ENCODE measurements around the gene PVALEF.

The PVALEF gene

DNA sequence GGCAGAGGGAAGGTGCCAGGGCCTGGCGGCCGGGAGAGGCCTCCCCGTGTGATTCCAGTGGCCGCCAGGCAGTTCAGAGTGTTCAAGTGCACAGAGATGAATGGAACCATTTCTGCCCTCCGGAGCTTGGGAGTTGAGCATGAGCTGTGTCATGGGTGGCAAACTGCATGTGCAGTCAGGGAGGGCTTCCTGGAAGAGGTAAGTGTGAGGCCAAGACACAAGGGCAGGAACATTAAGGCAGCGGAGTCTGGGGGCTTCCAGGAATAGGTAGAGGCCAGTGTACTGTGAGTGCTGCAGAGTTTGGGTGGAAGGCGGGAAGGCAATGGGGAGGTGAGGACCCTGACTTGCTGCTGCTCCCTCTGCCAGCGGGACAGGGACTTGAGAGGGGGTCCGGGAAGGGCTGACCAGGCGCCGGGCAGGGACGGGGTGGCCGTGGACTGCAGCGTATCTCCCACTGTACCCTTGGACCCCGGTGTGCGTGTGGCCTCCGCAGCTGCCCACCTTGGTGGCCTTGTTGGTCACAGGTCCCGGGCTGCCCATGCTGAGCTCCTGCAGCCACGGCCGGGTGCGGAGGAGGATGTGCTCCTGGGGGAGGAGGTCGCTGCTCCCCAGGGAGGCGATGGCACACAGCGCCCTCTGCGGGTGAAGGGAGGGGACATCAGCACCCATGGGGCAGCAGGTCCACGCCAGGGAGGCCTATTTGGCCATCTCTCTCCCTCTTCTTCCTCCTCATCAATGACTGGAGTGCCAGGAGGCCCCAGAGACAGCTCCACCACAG lies 64.9 kb downstream of the PVALEF start:
- TF ChIP-seq, protein P1, sequence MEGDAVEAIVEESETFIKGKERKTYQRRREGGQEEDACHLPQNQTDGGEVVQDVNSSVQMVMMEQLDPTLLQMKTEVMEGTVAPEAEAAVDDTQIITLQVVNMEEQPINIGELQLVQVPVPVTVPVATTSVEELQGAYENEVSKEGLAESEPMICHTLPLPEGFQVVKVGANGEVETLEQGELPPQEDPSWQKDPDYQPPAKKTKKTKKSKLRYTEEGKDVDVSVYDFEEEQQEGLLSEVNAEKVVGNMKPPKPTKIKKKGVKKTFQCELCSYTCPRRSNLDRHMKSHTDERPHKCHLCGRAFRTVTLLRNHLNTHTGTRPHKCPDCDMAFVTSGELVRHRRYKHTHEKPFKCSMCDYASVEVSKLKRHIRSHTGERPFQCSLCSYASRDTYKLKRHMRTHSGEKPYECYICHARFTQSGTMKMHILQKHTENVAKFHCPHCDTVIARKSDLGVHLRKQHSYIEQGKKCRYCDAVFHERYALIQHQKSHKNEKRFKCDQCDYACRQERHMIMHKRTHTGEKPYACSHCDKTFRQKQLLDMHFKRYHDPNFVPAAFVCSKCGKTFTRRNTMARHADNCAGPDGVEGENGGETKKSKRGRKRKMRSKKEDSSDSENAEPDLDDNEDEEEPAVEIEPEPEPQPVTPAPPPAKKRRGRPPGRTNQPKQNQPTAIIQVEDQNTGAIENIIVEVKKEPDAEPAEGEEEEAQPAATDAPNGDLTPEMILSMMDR (IDR thresholded peaks at IDR 0.05; ENCODE audit: low read depth, low read length): peak; percentile 36
- no peaks in the 10 kb centered on the region for H3K27me3 ChIP-seq
- H3K4me1 ChIP-seq: no peaks in the 10 kb centered on the region
- no peak for DNase-seq
- no peaks in the 10 kb centered on the region for H3K9me3 ChIP-seq
- no peaks in the 10 kb centered on the region; the same call in 1 of the 2 replicates for H3K36me3 ChIP-seq
- no peak overlapping the region for H3K4me3 ChIP-seq (ENCODE audit: low read depth, low read length)

GRCh38 chr17:81231121-81231645 lies 65.9 kb downstream of the PVALEF start:
- Histone ChIP-seq H3K4me1 (no peaks in the 10 kb centered on the region), H3K36me3 (no peaks in the 10 kb centered on the region; the same call in 1 of the 2 replicates), H3K9me3 (no peaks in the 10 kb centered on the region), H3K4me3 (ENCODE audit: low read depth, low read length) (no peak overlapping the region), H3K27me3 (no peaks in the 10 kb centered on the region)
- TF ChIP-seq, protein P1 (IDR thresholded peaks at IDR 0.05; ENCODE audit: low read depth, low read length): no peak
- DNase-seq: no peak

GRCh38 chr17:81231766-81232581 lies 66.7 kb downstream of the PVALEF start:
- H3K27me3 ChIP-seq: no peaks in the 10 kb centered on the region
- H3K4me1 ChIP-seq: no peaks in the 10 kb centered on the region
- no peak overlapping the region for H3K4me3 ChIP-seq (ENCODE audit: low read depth, low read length)
- no peak for DNase-seq
- H3K9me3 ChIP-seq: no peaks in the 10 kb centered on the region
- TF ChIP-seq, protein P1 (IDR thresholded peaks at IDR 0.05; ENCODE audit: low read depth, low read length): no peak
- H3K36me3 ChIP-seq: no peaks in the 10 kb centered on the region; the same call in 1 of the 2 replicates
